Mesenchymal stem cell (in vitro differentiated cells and primary cell): ENCODE data around the gene CRYL1.
A peak's percentile ranks its signal among the peaks of the same experiment; 100 is the strongest.

Experiments used
- DNase-seq: peaks from one replicate; pipeline ENCODE4 v3.0.0-alpha.2; 2013
- H2AFZ ChIP-seq: one replicate; pipeline ENCODE4 v1.6.1; 2013; ENCODE audit warnings: low read depth, mild to moderate bottlenecking, control low read depth, inconsistent platforms, low read length, moderate library complexity
- H2AK5ac ChIP-seq: 2 replicates; pipeline ENCODE4 v1.6.1; 2013; ENCODE audit warnings: low read length, moderate library complexity, mild to moderate bottlenecking, inconsistent platforms; ENCODE audit not compliant: severe bottlenecking
- H2BK120ac ChIP-seq: one replicate; pipeline ENCODE4 v1.6.1; 2013; ENCODE audit warnings: low read depth, mild to moderate bottlenecking, inconsistent platforms, low read length, moderate library complexity
- H2BK12ac ChIP-seq, 2 experiments: one replicate each; pipeline ENCODE4 v1.6.1; 2013; ENCODE audit warnings: inconsistent platforms in 2 of 2, low read length in 2 of 2, mild to moderate bottlenecking in 2 of 2, moderate library complexity in 2 of 2, control low read depth in 1 of 2
- H2BK15ac ChIP-seq: one replicate; pipeline ENCODE4 v1.6.1; 2013; ENCODE audit warnings: mild to moderate bottlenecking, low read depth, inconsistent platforms; ENCODE audit not compliant: poor library complexity, severe bottlenecking
- H2BK5ac ChIP-seq: 2 replicates; pipeline ENCODE4 v1.6.1; 2013; ENCODE audit warnings: low read depth, mild to moderate bottlenecking, low read length, control low read depth, inconsistent platforms; ENCODE audit not compliant: poor library complexity, severe bottlenecking
- H3K14ac ChIP-seq, 2 experiments: one replicate each; pipeline ENCODE4 v1.6.1; 2013; ENCODE audit warnings: inconsistent platforms in 2 of 2, low read length in 2 of 2, control low read depth in 1 of 2, mild to moderate bottlenecking in 1 of 2, moderate library complexity in 1 of 2
- H3K18ac ChIP-seq, 2 experiments: one replicate each; pipeline ENCODE4 v1.6.1; 2013; ENCODE audit warnings: inconsistent platforms in 2 of 2, low read length in 2 of 2, control low read depth in 1 of 2, low read depth in 1 of 2, mild to moderate bottlenecking in 1 of 2
- H3K23ac ChIP-seq, 2 experiments: one replicate each; pipeline ENCODE4 v1.6.1; 2013; ENCODE audit warnings: inconsistent platforms in 2 of 2, low read length in 2 of 2, mild to moderate bottlenecking in 2 of 2, moderate library complexity in 2 of 2, control low read depth in 1 of 2
- H3K27ac ChIP-seq: 2 replicates; pipeline ENCODE4 v1.5.1; 2013; ENCODE audit warnings: mild to moderate bottlenecking, moderate library complexity, low read length, control low read depth, inconsistent platforms; ENCODE audit not compliant: poor library complexity, severe bottlenecking
- H3K27me3 ChIP-seq, 2 experiments: 2 replicates each; pipeline versions ENCODE4 v1.6.1 to v1.7.0; 2013; ENCODE audit warnings: low read length in 2 of 2, mild to moderate bottlenecking in 2 of 2, moderate library complexity in 2 of 2, control low read depth in 1 of 2, inconsistent platforms in 1 of 2; ENCODE audit not compliant: control insufficient read depth in 1 of 2, insufficient read depth in 1 of 2
- H3K36me3 ChIP-seq, 2 experiments: 2 replicates each; pipeline versions ENCODE4 v1.6.1 to v1.7.0; 2013; ENCODE audit warnings: low read length in 2 of 2, control low read depth in 1 of 2, inconsistent platforms in 1 of 2, low read depth in 1 of 2, mild to moderate bottlenecking in 1 of 2; ENCODE audit not compliant: insufficient read depth in 2 of 2, control insufficient read depth in 1 of 2
- H3K4ac ChIP-seq, 2 experiments: one replicate each; pipeline ENCODE4 v1.6.1; 2013; ENCODE audit warnings: inconsistent platforms in 2 of 2, low read length in 2 of 2, mild to moderate bottlenecking in 2 of 2, moderate library complexity in 2 of 2, control low read depth in 1 of 2, low read depth in 1 of 2
- H3K4me1 ChIP-seq: 2 replicates; pipeline ENCODE4 v1.6.1; 2013; ENCODE audit warnings: low read depth, low read length, control low read depth; ENCODE audit not compliant: control insufficient read depth, insufficient read depth
- H3K4me2 ChIP-seq: 2 replicates; pipeline ENCODE4 v1.6.1; 2013; ENCODE audit warnings: low read length, mild to moderate bottlenecking, inconsistent platforms; ENCODE audit not compliant: poor library complexity, severe bottlenecking
- H3K4me3 ChIP-seq, 2 experiments: 2 replicates each; pipeline versions ENCODE4 v1.5.1 to v1.7.0; 2013; ENCODE audit warnings: low read length in 2 of 2, mild to moderate bottlenecking in 2 of 2, control low read depth in 1 of 2, low read depth in 1 of 2; ENCODE audit not compliant: insufficient read depth in 1 of 2
- H3K79me1 ChIP-seq: replicated peaks from 2 replicates; pipeline ENCODE4 v1.6.1; 2013; ENCODE audit warnings: mild to moderate bottlenecking, control low read depth, low read length, inconsistent platforms; ENCODE audit not compliant: poor library complexity, severe bottlenecking
- H3K9ac ChIP-seq: 2 replicates; pipeline ENCODE4 v1.7.0; 2013; ENCODE audit warnings: mild to moderate bottlenecking, low read length, moderate library complexity
- H3K9me3 ChIP-seq: 2 replicates; pipeline ENCODE4 v1.7.0; 2013; ENCODE audit warnings: mild to moderate bottlenecking, low read length; ENCODE audit not compliant: control insufficient read depth
- H4K8ac ChIP-seq: one replicate; pipeline ENCODE4 v1.6.1; 2013; ENCODE audit warnings: inconsistent platforms, mild to moderate bottlenecking, low read length, moderate library complexity
- H4K91ac ChIP-seq: one replicate; pipeline ENCODE4 v1.6.1; 2013; ENCODE audit warnings: mild to moderate bottlenecking, low read length, inconsistent platforms
- WGBS: methylation state at CpG from one replicate; pipeline ENCODE4 v1.1.7; 2013; ENCODE audit warnings: mixed read lengths; 5-methylcytosine and 5-hydroxymethylcytosine counted together

CRYL1 gene

DNA sequence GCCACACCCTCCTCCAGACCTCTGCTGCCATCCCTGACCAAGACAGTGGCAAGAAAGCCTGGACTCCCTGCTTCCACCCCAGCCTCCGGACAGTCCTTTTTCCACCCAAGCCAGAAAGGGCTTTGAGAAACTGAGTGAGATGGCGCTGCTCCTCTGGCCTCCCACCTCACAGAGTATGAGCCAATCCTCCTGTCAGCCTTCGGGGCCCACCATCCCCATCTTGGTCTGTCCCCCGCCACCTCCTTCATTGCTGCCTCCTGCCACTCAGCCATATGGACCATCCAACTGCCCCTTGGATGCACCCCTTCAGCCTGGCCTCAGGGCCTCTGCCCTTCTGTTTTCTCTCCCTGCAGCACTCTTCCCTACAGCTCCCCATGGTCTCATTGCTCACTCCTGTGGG is 125.7 kb downstream of the CRYL1 start:
- H3K36me3 ChIP-seq, result peaks cover 0 to 16% of the 10 kb centered on the region in 2 experiments
- no peak overlapping the region for H3K4me3 ChIP-seq
- no peak overlapping the region for H3K14ac ChIP-seq
- H3K27ac ChIP-seq, result no peak overlapping the region
- H3K4me2 ChIP-seq, result no peak overlapping the region
- no peaks in the 10 kb centered on the region for H3K79me1 ChIP-seq
- H2AK5ac ChIP-seq, result no peak overlapping the region
- no peak overlapping the region for H2BK5ac ChIP-seq
- no peak overlapping the region for H2BK15ac ChIP-seq
- no peak overlapping the region for H3K23ac ChIP-seq
- no peak overlapping the region for H3K4ac ChIP-seq
- H3K18ac ChIP-seq, result peak overlapping the region in 1 of 2 experiments; percentile 9
- H4K91ac ChIP-seq, result no peak overlapping the region
- no peak overlapping the region for H3K9ac ChIP-seq
- no peaks in the 10 kb centered on the region for H3K9me3 ChIP-seq
- no peak overlapping the region for H4K8ac ChIP-seq
- H3K27me3 ChIP-seq, result peaks cover 0 to 5% of the 10 kb centered on the region in 2 experiments
- H2BK120ac ChIP-seq, result no peak overlapping the region
- peaks cover 15% of the 10 kb centered on the region for H3K4me1 ChIP-seq
- no peak for DNase-seq
- H2AFZ ChIP-seq, result no peak overlapping the region
- 95% methylated on average over 4 of the region's 4 CpGs for WGBS
- no peak overlapping the region for H2BK12ac ChIP-seq

GRCh38 chr13:20399515-20399914 is 126.1 kb downstream of the CRYL1 start:
- no peaks in the 10 kb centered on the region for H3K9me3 ChIP-seq
- peaks cover 0 to 6% of the 10 kb centered on the region in 2 experiments for H3K27me3 ChIP-seq
- no peaks in the 10 kb centered on the region for H3K79me1 ChIP-seq
- no peak overlapping the region for H4K8ac ChIP-seq
- no peak overlapping the region for H2AK5ac ChIP-seq
- no peak overlapping the region for H4K91ac ChIP-seq
- H2BK15ac ChIP-seq, result no peak overlapping the region
- no peak overlapping the region for H3K14ac ChIP-seq
- no peak overlapping the region for H2BK5ac ChIP-seq
- H2BK120ac ChIP-seq, result no peak overlapping the region
- H3K18ac ChIP-seq, result peak overlapping the region in 1 of 2 experiments; percentile 9
- no peak overlapping the region for H2BK12ac ChIP-seq
- no peak overlapping the region for H3K4ac ChIP-seq
- H3K36me3 ChIP-seq, result peaks cover 0 to 16% of the 10 kb centered on the region in 2 experiments
- no peak overlapping the region for H3K9ac ChIP-seq
- no peak for DNase-seq
- no peak overlapping the region for H3K4me2 ChIP-seq
- no peak overlapping the region for H3K27ac ChIP-seq
- peaks cover 15% of the 10 kb centered on the region for H3K4me1 ChIP-seq
- H2AFZ ChIP-seq, result no peak overlapping the region
- no peak overlapping the region for H3K4me3 ChIP-seq
- 92% methylated on average over 5 of the region's 5 CpGs for WGBS
- H3K23ac ChIP-seq, result no peak overlapping the region

DNA sequence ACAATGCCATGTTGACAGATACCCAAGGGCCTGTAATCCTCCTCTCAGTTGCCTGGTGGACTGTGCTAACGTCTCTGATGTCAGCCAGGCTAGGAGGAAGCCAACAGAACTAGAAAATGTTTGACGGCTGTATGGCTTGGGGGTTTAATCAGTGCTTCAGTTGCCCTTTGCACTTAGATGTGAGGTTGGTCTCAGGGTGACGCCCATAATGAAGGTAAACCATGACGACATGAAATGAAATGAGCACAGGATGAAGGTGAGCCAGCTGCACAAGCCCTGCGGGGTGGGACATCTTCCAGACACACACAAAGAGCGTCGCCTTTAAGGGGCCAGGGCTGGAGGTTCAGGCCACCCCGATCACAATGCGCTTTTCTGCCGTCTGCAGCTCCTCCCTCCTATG is 127.2 kb downstream of the CRYL1 start:
- H3K4ac ChIP-seq, result no peak overlapping the region
- H3K18ac ChIP-seq, result no peak overlapping the region
- H3K4me1 ChIP-seq, result peaks cover 15% of the 10 kb centered on the region
- no peaks in the 10 kb centered on the region for H3K79me1 ChIP-seq
- H3K4me3 ChIP-seq, result no peak overlapping the region
- no peak overlapping the region for H2BK5ac ChIP-seq
- H4K91ac ChIP-seq, result no peak overlapping the region
- peaks cover 0 to 6% of the 10 kb centered on the region in 2 experiments for H3K36me3 ChIP-seq
- H2BK120ac ChIP-seq, result no peak overlapping the region
- no peak overlapping the region for H3K9ac ChIP-seq
- no peak overlapping the region for H2BK12ac ChIP-seq
- no peaks in the 10 kb centered on the region for H3K9me3 ChIP-seq
- peaks cover 0 to 6% of the 10 kb centered on the region in 2 experiments for H3K27me3 ChIP-seq
- no peak overlapping the region for H3K4me2 ChIP-seq
- H2AFZ ChIP-seq, result no peak overlapping the region
- no peak overlapping the region for H3K14ac ChIP-seq
- WGBS, result 92% methylated on average over 10 of the region's 10 CpGs
- H3K27ac ChIP-seq, result no peak overlapping the region
- H2BK15ac ChIP-seq, result no peak overlapping the region
- no peak overlapping the region for H3K23ac ChIP-seq
- no peak for DNase-seq
- H4K8ac ChIP-seq, result no peak overlapping the region
- H2AK5ac ChIP-seq, result no peak overlapping the region

DNA sequence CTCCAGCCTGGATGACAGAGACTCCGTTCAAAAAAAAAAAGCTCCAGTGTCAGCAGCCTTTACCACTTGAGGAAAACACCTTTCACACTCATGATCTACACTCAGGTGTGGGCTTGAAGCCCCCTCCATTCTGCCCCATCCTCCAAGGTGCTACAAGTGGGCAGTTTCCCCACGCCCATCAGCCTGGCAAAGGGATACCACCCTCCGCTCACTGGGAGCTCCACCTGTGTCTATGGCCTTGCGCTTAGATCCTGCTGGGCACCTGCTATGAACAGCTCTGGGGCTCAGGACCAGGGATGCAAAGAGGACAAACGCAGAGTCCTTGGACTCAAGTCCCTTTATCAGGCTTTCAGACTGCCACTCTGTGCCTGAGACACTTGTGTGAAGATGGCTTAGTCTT is 127.8 kb downstream of the CRYL1 start:
- Histone ChIP-seq H3K36me3 (peaks cover 0 to under 1% of the 10 kb centered on the region in 2 experiments), H2BK5ac (no peak overlapping the region), H2BK120ac (no peak overlapping the region), H3K4ac (no peak overlapping the region), H3K18ac (no peak overlapping the region), H3K27me3 (peaks cover 0 to 6% of the 10 kb centered on the region in 2 experiments), H3K27ac (no peak overlapping the region), H2AFZ (no peak overlapping the region), H4K8ac (no peak overlapping the region), H3K23ac (no peak overlapping the region), H3K9me3 (no peaks in the 10 kb centered on the region), H2BK15ac (no peak overlapping the region), H4K91ac (no peak overlapping the region), H3K4me2 (no peak overlapping the region), H3K4me3 (no peak overlapping the region), H3K9ac (no peak overlapping the region), H3K79me1 (no peaks in the 10 kb centered on the region), H3K4me1 (peaks cover 15% of the 10 kb centered on the region), H2AK5ac (no peak overlapping the region), H2BK12ac (no peak overlapping the region), H3K14ac (no peak overlapping the region)
- no peak for DNase-seq
- WGBS, result 97% methylated on average over 5 of the region's 5 CpGs
